HepG2 (cell line): ENCODE measurements around the gene CARMIL3. TPM values are rescaled to one million over a fixed set of nuclear protein-coding genes. Genes with fewer than 3 reads are reported as not detected.

Experiments
- EZH2 ChIP-seq: conservative IDR thresholded peaks from 2 replicates; pipeline ENCODE4 v1.6.1; 2012; ENCODE audit warnings: mild to moderate bottlenecking, low read depth, low read length, moderate library complexity
- HNF1A ChIP-seq, 2 experiments: sonication (generic) in 1 of 2; formaldehyde crosslinking in 1 of 2; IDR thresholded peaks; 2 replicates each; pipeline versions ENCODE4 v1.4.0 to v1.6.1; 2016 to 2020; ENCODE audit warnings: borderline replicate concordance in 1 of 2, low read depth in 1 of 2, mild to moderate bottlenecking in 1 of 2, missing genetic modification reagents in 1 of 2
- NFKBIZ ChIP-seq: IDR thresholded peaks from 2 replicates; pipeline ENCODE4 v1.6.1; 2018; ENCODE audit warnings: missing genetic modification reagents, missing compliant biosample characterization
- NR1H2 ChIP-seq: sonication (generic); formaldehyde crosslinking; IDR thresholded peaks from 2 replicates; pipeline ENCODE4 v1.8.1; 2022; ENCODE audit warnings: low read depth, missing genetic modification reagents, borderline replicate concordance
- PAWR ChIP-seq: sonication (generic); formaldehyde crosslinking; IDR thresholded peaks from 2 replicates; pipeline ENCODE4 v1.4.0; 2020; ENCODE audit warnings: missing genetic modification reagents, mild to moderate bottlenecking, borderline replicate concordance
- PLRG1 ChIP-seq: fragments of 450-650 bp; conservative IDR thresholded peaks from 2 replicates; pipeline ENCODE4 v1.6.1; 2016
- SP1 ChIP-seq, 2 experiments: fragments of 450-650 bp in 1 of 2; sonication (generic) in 1 of 2; formaldehyde crosslinking in 1 of 2; IDR thresholded peaks; 2 replicates each; pipeline versions ENCODE4 v1.4.0 to v1.6.1; 2016 to 2020; ENCODE audit warnings: missing genetic modification reagents in 1 of 2
- ZBTB38 ChIP-seq: sonication (generic); formaldehyde crosslinking; IDR thresholded peaks from 2 replicates; pipeline ENCODE4 v1.5.1; 2020; ENCODE audit warnings: mild to moderate bottlenecking, missing genetic modification reagents
- ZBTB4 ChIP-seq: sonication (generic); formaldehyde crosslinking; IDR thresholded peaks from 2 replicates; pipeline ENCODE4 v1.4.0; 2020; ENCODE audit warnings: missing genetic modification reagents, mild to moderate bottlenecking, borderline replicate concordance
- ZFP36L2 ChIP-seq: sonication (generic); formaldehyde crosslinking; IDR thresholded peaks from 2 replicates; pipeline ENCODE4 v1.4.0; 2020; ENCODE audit warnings: missing genetic modification reagents
- ZNF253 ChIP-seq: sonication (generic); formaldehyde crosslinking; IDR thresholded peaks from 2 replicates; pipeline ENCODE4 v1.8.0; 2022; ENCODE audit warnings: mild to moderate bottlenecking, missing genetic modification reagents, borderline replicate concordance
- ZNF841 ChIP-seq: sonication (generic); formaldehyde crosslinking; IDR thresholded peaks from 2 replicates; pipeline ENCODE4 v1.8.1; 2023; ENCODE audit warnings: missing genetic modification reagents, borderline replicate concordance
- polyA plus RNA-seq, 8 experiments: library from polyadenylated mRNA; depleted of rRNA in 3 of 8; stranded (reverse) in 7 of 8; unstranded in 1 of 8; fragments of >200 nt; fragmentation: Illumina TruSeq in 4 of 8; extraction: Trizol in 4 of 8; gene quantifications; 2 replicates each; pipeline versions ENCODE4 v1.2.1 to v1.2.3, GENCODE V29; 2011 to 2016; ENCODE audit warnings: low read depth in 4 of 8, missing spikeins in 1 of 8, mixed read lengths in 1 of 8; ENCODE audit not compliant: insufficient read depth in 1 of 8
- total RNA-seq, 5 experiments: library from RNA; depleted of rRNA; stranded (reverse); fragments of >200 nt; fragmentation: Illumina TruSeq; extraction: Trizol; gene quantifications; 2 replicates each; pipeline ENCODE4 v1.2.3, GENCODE V29; 2016; ENCODE audit warnings: low read depth in 1 of 5
- TF ChIP-seq, protein P1 (sequence below): IDR thresholded peaks from 2 replicates; pipeline ENCODE4 v1.6.1; 2016; ENCODE audit warnings: mild to moderate bottlenecking, missing biosample characterization, missing genetic modification reagents
- TF ChIP-seq, protein P2 (sequence below): sonication (generic); formaldehyde crosslinking; IDR thresholded peaks from 2 replicates; pipeline ENCODE4 v1.5.0; 2020; ENCODE audit warnings: missing genetic modification reagents, mild to moderate bottlenecking, borderline replicate concordance
- TF ChIP-seq, protein P3 (sequence below): sonication (generic); formaldehyde crosslinking; IDR thresholded peaks from 2 replicates; pipeline ENCODE4 v1.5.0; 2020; ENCODE audit warnings: missing genetic modification reagents

Gene CARMIL3
- total and polyA plus RNA-seq, 2 of the 13 experiments (the other 11 are each of a cell fraction or from before 2014, with no cell fraction given): 0.27 to 0.55 TPM

DNA sequence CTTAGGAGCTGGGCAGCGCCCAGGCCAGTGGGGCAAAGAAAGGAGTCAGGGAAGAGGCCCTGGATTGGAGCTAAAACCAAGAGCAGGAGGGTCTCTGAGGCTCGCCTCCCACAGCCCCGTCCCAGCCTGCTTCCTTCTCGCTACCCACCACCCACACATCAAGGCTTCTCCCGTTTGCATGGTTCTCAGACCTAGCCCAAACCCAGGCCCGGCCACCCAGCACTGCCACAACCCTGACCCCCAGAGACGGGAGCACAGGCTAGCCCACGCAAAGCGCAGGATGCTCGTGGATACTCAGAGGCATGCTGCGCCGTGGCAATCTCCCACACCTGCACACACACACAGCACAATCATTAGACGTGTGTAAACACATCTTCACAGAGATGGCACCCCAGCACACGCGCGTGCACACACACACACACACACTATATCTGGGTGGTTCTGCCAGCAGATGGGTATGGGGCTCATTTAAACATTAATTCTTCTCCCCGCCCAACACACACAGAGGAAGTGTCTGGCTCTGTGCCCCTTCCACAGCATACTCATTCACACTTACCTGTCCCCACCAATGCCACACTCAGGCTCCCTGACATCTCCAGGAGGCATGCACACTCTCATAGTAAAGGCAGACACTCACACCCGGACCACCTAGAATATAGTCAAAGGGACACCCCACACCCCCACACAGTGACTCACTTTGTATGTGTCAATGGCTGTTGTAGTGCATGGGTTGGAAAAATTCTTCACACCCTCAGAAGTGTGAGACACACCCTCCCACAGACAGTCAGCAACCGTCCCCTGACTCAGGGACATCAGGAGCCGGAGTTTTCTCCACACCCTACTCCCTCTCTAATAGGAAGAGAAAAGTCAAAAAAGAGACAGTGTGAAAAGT, 1.1 kb downstream of the CARMIL3 start (continued):
- TF ChIP-seq PLRG1 (no peak), ZNF253 (peak; percentile 23; the same call in 1 of the 2 replicates), SP1 (IDR thresholded peaks at IDR 0.05) (no peak), SP1 (CRISPR knock-in tag; IDR thresholded peaks at IDR 0.05) (no peak), ZBTB4 (no peak), ZFP36L2 (CRISPR knock-in tag) (no peak), ZNF841 (CRISPR knock-in tag) (no peak), ZBTB38 (CRISPR knock-in tag) (no peak), HNF1A (IDR thresholded peaks at IDR 0.05; ENCODE audit: low read depth) (no peak), HNF1A (CRISPR knock-in tag; IDR thresholded peaks at IDR 0.05; ENCODE audit: borderline replicate concordance) (no peak; the same call in 1 of the 2 replicates), EZH2 (no peak), NR1H2 (CRISPR knock-in tag) (no peak), NFKBIZ (CRISPR knock-in tag) (no peak), PAWR (CRISPR knock-in tag) (no peak)
- TF ChIP-seq, protein P1, sequence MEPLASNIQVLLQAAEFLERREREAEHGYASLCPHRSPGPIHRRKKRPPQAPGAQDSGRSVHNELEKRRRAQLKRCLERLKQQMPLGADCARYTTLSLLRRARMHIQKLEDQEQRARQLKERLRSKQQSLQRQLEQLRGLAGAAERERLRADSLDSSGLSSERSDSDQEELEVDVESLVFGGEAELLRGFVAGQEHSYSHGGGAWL (CRISPR knock-in tag): no peak
- TF ChIP-seq, protein P2, sequence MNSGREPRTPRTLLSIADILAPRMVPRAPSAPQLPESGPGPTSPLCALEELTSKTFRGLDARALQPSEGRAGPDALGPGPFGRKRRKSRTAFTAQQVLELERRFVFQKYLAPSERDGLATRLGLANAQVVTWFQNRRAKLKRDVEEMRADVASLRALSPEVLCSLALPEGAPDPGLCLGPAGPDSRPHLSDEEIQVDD (CRISPR knock-in tag): no peak
- TF ChIP-seq, protein P3, sequence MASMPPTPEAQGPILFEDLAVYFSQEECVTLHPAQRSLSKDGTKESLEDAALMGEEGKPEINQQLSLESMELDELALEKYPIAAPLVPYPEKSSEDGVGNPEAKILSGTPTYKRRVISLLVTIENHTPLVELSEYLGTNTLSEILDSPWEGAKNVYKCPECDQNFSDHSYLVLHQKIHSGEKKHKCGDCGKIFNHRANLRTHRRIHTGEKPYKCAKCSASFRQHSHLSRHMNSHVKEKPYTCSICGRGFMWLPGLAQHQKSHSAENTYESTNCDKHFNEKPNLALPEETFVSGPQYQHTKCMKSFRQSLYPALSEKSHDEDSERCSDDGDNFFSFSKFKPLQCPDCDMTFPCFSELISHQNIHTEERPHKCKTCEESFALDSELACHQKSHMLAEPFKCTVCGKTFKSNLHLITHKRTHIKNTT (CRISPR knock-in tag): no peak
